Parathyroid adenoma (tissue), 2 donors: ENCODE results near the gene PIK3C2G.

Experiments
- H2AFZ ChIP-seq: fragments of 300-600 bp; sonication (generic); one replicate; pipeline ENCODE4 v1.7.0; 2017; ENCODE audit warnings: antibody characterized with exemption, mild to moderate bottlenecking
- H3K27ac ChIP-seq: fragments of 300-600 bp; sonication (generic); one replicate; pipeline ENCODE4 v1.7.0; 2017
- H3K27me3 ChIP-seq: fragments of 300-600 bp; sonication (generic); one replicate; pipeline ENCODE4 v1.7.0; 2017; ENCODE audit warnings: low read length; ENCODE audit not compliant: control insufficient read depth, insufficient read depth
- H3K36me3 ChIP-seq: fragments of 300-600 bp; sonication (generic); one replicate; pipeline ENCODE4 v1.7.0; 2017; ENCODE audit warnings: low read length; ENCODE audit not compliant: control insufficient read depth, insufficient read depth
- H3K4me1 ChIP-seq: fragments of 300-600 bp; sonication (generic); one replicate; pipeline ENCODE4 v1.7.0; 2017; ENCODE audit warnings: control low read depth
- H3K4me2 ChIP-seq: fragments of 300-600 bp; sonication (generic); one replicate; pipeline ENCODE4 v1.7.0; 2017; ENCODE audit warnings: low read length
- H3K4me3 ChIP-seq: fragments of 300-600 bp; sonication (generic); one replicate; pipeline ENCODE4 v1.7.0; 2017; ENCODE audit warnings: low read depth, low read length
- H3K79me2 ChIP-seq: fragments of 300-600 bp; sonication (generic); one replicate; pipeline ENCODE4 v1.7.0; 2017; ENCODE audit warnings: control low read depth
- H3K9ac ChIP-seq: fragments of 300-600 bp; sonication (generic); one replicate; pipeline ENCODE4 v1.7.0; 2017; ENCODE audit warnings: mild to moderate bottlenecking
- H3K9me3 ChIP-seq: fragments of 300-600 bp; sonication (generic); one replicate; pipeline ENCODE4 v1.7.0; 2017; ENCODE audit warnings: low read length; ENCODE audit not compliant: control insufficient read depth
- CTCF ChIP-seq: fragments of 300-600 bp; sonication (generic); IDR thresholded peaks from one replicate; pipeline ENCODE4 v1.7.0; 2017; ENCODE audit warnings: antibody characterized with exemption, mild to moderate bottlenecking
- donor health status: primary hyperparathyroidism.

The PIK3C2G gene

GRCh38 chr12:18632848-18633247 is 371.5 kb downstream of the PIK3C2G start:
- TF ChIP-seq CTCF = no peak

GRCh38 chr12:18634382-18634781 is 373.1 kb downstream of the PIK3C2G start:
- Histone ChIP-seq H3K36me3 (no peaks in the 10 kb centered on the region), H3K4me1 (no peaks in the 10 kb centered on the region), H3K9ac (no peak overlapping the region), H3K4me3 (no peak overlapping the region), H3K27me3 (no peaks in the 10 kb centered on the region), H2AFZ (no peak overlapping the region), H3K9me3 (no peaks in the 10 kb centered on the region), H3K79me2 (no peaks in the 10 kb centered on the region), H3K4me2 (no peak overlapping the region), H3K27ac (no peak overlapping the region)
- no peak for TF ChIP-seq CTCF

More at GRCh38 chr12:18632848-18633247, 371.5 kb downstream of the PIK3C2G start:
- no peak overlapping the region for H2AFZ ChIP-seq
- H3K4me3 ChIP-seq = no peak overlapping the region
- H3K79me2 ChIP-seq = no peaks in the 10 kb centered on the region
- H3K36me3 ChIP-seq = no peaks in the 10 kb centered on the region
- no peaks in the 10 kb centered on the region for H3K9me3 ChIP-seq
- H3K27me3 ChIP-seq = no peaks in the 10 kb centered on the region
- H3K4me1 ChIP-seq = no peaks in the 10 kb centered on the region
- H3K27ac ChIP-seq = no peak overlapping the region
- no peak overlapping the region for H3K9ac ChIP-seq
- no peak overlapping the region for H3K4me2 ChIP-seq

- TF ChIP-seq CTCF = no peak
- no peaks in the 10 kb centered on the region for H3K9me3 ChIP-seq
- no peak overlapping the region for H2AFZ ChIP-seq
- no peaks in the 10 kb centered on the region for H3K36me3 ChIP-seq
- no peak overlapping the region for H3K27ac ChIP-seq
- no peak overlapping the region for H3K4me2 ChIP-seq
- no peaks in the 10 kb centered on the region for H3K27me3 ChIP-seq
- no peak overlapping the region for H3K9ac ChIP-seq
- H3K4me3 ChIP-seq = no peak overlapping the region
- no peaks in the 10 kb centered on the region for H3K79me2 ChIP-seq
- H3K4me1 ChIP-seq = no peaks in the 10 kb centered on the region
Observed at GRCh38 chr12:18640321-18640955, 379.1 kb downstream of the PIK3C2G start.

- Histone ChIP-seq H3K4me3 (no peak overlapping the region), H3K27ac (no peak overlapping the region), H3K4me2 (no peak overlapping the region), H2AFZ (no peak overlapping the region), H3K27me3 (no peaks in the 10 kb centered on the region), H3K4me1 (no peaks in the 10 kb centered on the region), H3K9me3 (no peaks in the 10 kb centered on the region), H3K36me3 (no peaks in the 10 kb centered on the region), H3K79me2 (no peaks in the 10 kb centered on the region), H3K9ac (no peak overlapping the region)
- TF ChIP-seq CTCF = no peak
Observed at GRCh38 chr12:18643681-18644080, 382.4 kb downstream of the PIK3C2G start.

- H3K4me2 ChIP-seq = no peak overlapping the region
- no peak for TF ChIP-seq CTCF
- H2AFZ ChIP-seq = no peak overlapping the region
- H3K9me3 ChIP-seq = no peaks in the 10 kb centered on the region
- H3K27ac ChIP-seq = no peak overlapping the region
- no peaks in the 10 kb centered on the region for H3K4me1 ChIP-seq
- H3K36me3 ChIP-seq = no peaks in the 10 kb centered on the region
- H3K9ac ChIP-seq = no peak overlapping the region
- no peaks in the 10 kb centered on the region for H3K27me3 ChIP-seq
- H3K4me3 ChIP-seq = no peak overlapping the region
- no peaks in the 10 kb centered on the region for H3K79me2 ChIP-seq
Observed at GRCh38 chr12:18644564-18644963, 383.2 kb downstream of the PIK3C2G start.
